Activated naive CD4-positive, alpha-beta T cell treated with anti-CD3 and anti-CD28 coated beads, Interleukin-2, amount 50 U/mL, for 72 hours (primary cell): Measurements from ENCODE around the gene IL4R. TPM values are rescaled to one million over a fixed set of nuclear protein-coding genes. Genes with fewer than 3 reads are reported as not detected.
"Not testable (repeated sequence)": the region's sequence is repeated elsewhere in the genome, so short reads cannot be mapped to it uniquely, and the experiment has no call there.

ENCODE experiments used
- ATAC-seq, 2 donors: fragments of 150-1000 bp; cut with Tn5 transposase; 2 replicates each; pipeline ENCODE4 v1.10.0; 2021; ENCODE audit warnings: mild to moderate bottlenecking in 2 of 2, moderate library complexity in 2 of 2
- DNase-seq, 2 donors: peaks; one replicate each; pipeline ENCODE4 v3.0.0; 2021 to 2022; ENCODE audit warnings: low spot score in 2 of 2
- H3K27ac Mint-ChIP-seq, 2 donors: one replicate each; pipeline ENCODE4 v1.8.0; 2022; ENCODE audit warnings: mild to moderate bottlenecking in 2 of 2, mixed read lengths in 2 of 2
- H3K36me3 Mint-ChIP-seq, 2 donors: one replicate each; pipeline ENCODE4 v1.8.0; 2022; ENCODE audit warnings: mixed read lengths in 2 of 2
- H3K9me3 Mint-ChIP-seq, 2 donors: one replicate each; pipeline ENCODE4 v1.8.0; 2022; ENCODE audit warnings: mixed read lengths in 2 of 2
- total RNA-seq, 2 donors: library from RNA; stranded (reverse); gene quantifications; one replicate each; pipeline ENCODE4 v1.2.3, GENCODE V29; 2022

The IL4R gene
- total RNA-seq, 2 donors from 2014 or later: 166 to 218 TPM

GRCh38 chr16:27318392-27319256 is 4.8 kb downstream of the IL4R start:
- peak; percentile 60 to 81 for ATAC-seq
- H3K36me3 Mint-ChIP-seq: peaks cover 72 to 75% of the 10 kb centered on the region in 2 donors

GRCh38 chr16:27319257-27319965 is 5.6 kb downstream of the IL4R start:
- peak in 1 of 2 donors; percentile 52 for DNase-seq
- H3K36me3 Mint-ChIP-seq: peaks cover 75 to 80% of the 10 kb centered on the region in 2 donors
- H3K9me3 Mint-ChIP-seq: no peaks in the 10 kb centered on the region
- peak overlapping the region; percentile 97 to 98 for H3K27ac Mint-ChIP-seq
- ATAC-seq: peak in 1 of 2 donors; percentile 0

More at GRCh38 chr16:27318392-27319256, 4.8 kb downstream of the IL4R start:
- Mint-ChIP-seq H3K27ac (peak overlapping the region; percentile 97 to 98), H3K9me3 (no peaks in the 10 kb centered on the region)
- DNase-seq: peak; percentile 63 to 79

- Mint-ChIP-seq H3K27ac (peak overlapping the region; percentile 97 to 98), H3K9me3 (no peaks in the 10 kb centered on the region), H3K36me3 (peaks cover 66 to 77% of the 10 kb centered on the region in 2 donors)
- DNase-seq (peak in 1 of 2 donors; percentile 52), ATAC-seq (no peak)
Observed at GRCh38 chr16:27320261-27321012, 6.7 kb downstream of the IL4R start.

GRCh38 chr16:27321013-27321915 is 7.5 kb downstream of the IL4R start:
- peak in 1 of 2 donors; percentile 43 for DNase-seq
- peaks cover 60 to 77% of the 10 kb centered on the region in 2 donors for H3K36me3 Mint-ChIP-seq
- H3K27ac Mint-ChIP-seq: peak overlapping the region; percentile 86 to 97
- H3K9me3 Mint-ChIP-seq: no peaks in the 10 kb centered on the region
- ATAC-seq: no peak

GRCh38 chr16:27322858-27323780 is 9.3 kb downstream of the IL4R start:
- Mint-ChIP-seq H3K36me3 (peaks cover 52 to 76% of the 10 kb centered on the region in 2 donors), H3K27ac (peak overlapping the region; percentile 86 to 97), H3K9me3 (no peaks in the 10 kb centered on the region)
- DNase-seq (peak in 1 of 2 donors; percentile 28), ATAC-seq (no peak)

GRCh38 chr16:27323781-27324561 is 10.2 kb downstream of the IL4R start:
- ATAC-seq (no peak), DNase-seq (no peak)
- Mint-ChIP-seq H3K36me3 (peaks cover 49 to 74% of the 10 kb centered on the region in 2 donors), H3K9me3 (no peaks in the 10 kb centered on the region), H3K27ac (peak overlapping the region; percentile 86 to 97)

GRCh38 chr16:27324851-27325301 is 11.1 kb downstream of the IL4R start:
- ATAC-seq: no peak
- Mint-ChIP-seq H3K27ac (peak overlapping the region; percentile 85 to 97), H3K9me3 (no peaks in the 10 kb centered on the region), H3K36me3 (peaks cover 49 to 74% of the 10 kb centered on the region in 2 donors)
- DNase-seq: no peak

GRCh38 chr16:27325736-27326135 is 12.0 kb downstream of the IL4R start:
- ATAC-seq: no peak

GRCh38 chr16:27326251-27326650 is 12.5 kb downstream of the IL4R start:
- H3K27ac Mint-ChIP-seq: peak overlapping the region; percentile 76 to 97
- peak in 1 of 2 donors; percentile 1 for ATAC-seq
- DNase-seq: no peak
- peaks cover 42 to 81% of the 10 kb centered on the region in 2 donors for H3K36me3 Mint-ChIP-seq
- no peaks in the 10 kb centered on the region for H3K9me3 Mint-ChIP-seq

More at GRCh38 chr16:27325736-27326135, 12.0 kb downstream of the IL4R start:
- Mint-ChIP-seq H3K36me3 (peaks cover 47 to 76% of the 10 kb centered on the region in 2 donors), H3K27ac (peak overlapping the region; percentile 76 to 97), H3K9me3 (no peaks in the 10 kb centered on the region)
- DNase-seq: no peak

GRCh38 chr16:27326738-27327585 is 13.2 kb downstream of the IL4R start:
- Mint-ChIP-seq H3K9me3 (no peaks in the 10 kb centered on the region), H3K36me3 (peaks cover 39 to 82% of the 10 kb centered on the region in 2 donors), H3K27ac (peak overlapping the region; percentile 97)
- DNase-seq: peak; percentile 24 to 85
- peak; percentile 79 to 81 for ATAC-seq

GRCh38 chr16:27327586-27327915 is 13.8 kb downstream of the IL4R start:
- DNase-seq: no peak
- Mint-ChIP-seq H3K36me3 (peaks cover 34 to 82% of the 10 kb centered on the region in 2 donors), H3K9me3 (no peaks in the 10 kb centered on the region), H3K27ac (peak overlapping the region; percentile 97)
- no peak for ATAC-seq

GRCh38 chr16:27328937-27329336 is 15.2 kb downstream of the IL4R start:
- peak in 1 of 2 donors; percentile 43 for DNase-seq
- Mint-ChIP-seq H3K36me3 (peaks cover 29 to 76% of the 10 kb centered on the region in 2 donors), H3K9me3 (no peaks in the 10 kb centered on the region), H3K27ac (peak overlapping the region; percentile 94 to 97)
- no peak for ATAC-seq

- not testable (repeated sequence) for ATAC-seq, H3K9me3 Mint-ChIP-seq
- Mint-ChIP-seq H3K27ac (peak overlapping the region; percentile 94 to 97), H3K36me3 (peaks cover 31 to 76% of the 10 kb centered on the region in 2 donors)
- peak in 1 of 2 donors; percentile 23 for DNase-seq
Observed at GRCh38 chr16:27329376-27330079, 15.8 kb downstream of the IL4R start.
